ENCODE measurements around the gene COL25A1. TPM values are rescaled to one million over a fixed set of nuclear protein-coding genes. Genes with fewer than 3 reads are reported as not detected.
"Not testable (repeated sequence)": the region's sequence is repeated elsewhere in the genome, so short reads cannot be mapped to it uniquely, and the experiment has no call there.

The COL25A1 gene
- total RNA-seq, 1 donor from 2014 or later = 0.68 TPM

DNA sequence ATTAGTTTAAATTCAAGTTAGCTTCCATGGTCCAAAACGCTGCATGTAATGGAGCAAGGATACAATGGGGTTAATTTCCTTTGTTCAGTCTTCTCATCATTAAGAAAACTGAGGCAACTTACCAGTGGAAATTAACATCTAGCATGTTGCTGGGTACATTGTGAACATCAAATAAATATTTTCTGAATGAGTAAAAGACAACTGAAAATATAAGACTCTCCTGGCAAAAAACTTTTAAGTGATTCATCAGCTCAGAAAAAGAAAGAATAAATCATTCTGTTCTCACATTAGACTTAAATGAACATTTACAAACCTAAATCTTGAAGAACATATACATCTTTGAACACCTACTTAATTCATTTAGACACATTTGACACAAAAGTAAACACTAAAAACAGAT is 401.2 kb downstream of the COL25A1 start:
- DNase-seq = no peak

DNA sequence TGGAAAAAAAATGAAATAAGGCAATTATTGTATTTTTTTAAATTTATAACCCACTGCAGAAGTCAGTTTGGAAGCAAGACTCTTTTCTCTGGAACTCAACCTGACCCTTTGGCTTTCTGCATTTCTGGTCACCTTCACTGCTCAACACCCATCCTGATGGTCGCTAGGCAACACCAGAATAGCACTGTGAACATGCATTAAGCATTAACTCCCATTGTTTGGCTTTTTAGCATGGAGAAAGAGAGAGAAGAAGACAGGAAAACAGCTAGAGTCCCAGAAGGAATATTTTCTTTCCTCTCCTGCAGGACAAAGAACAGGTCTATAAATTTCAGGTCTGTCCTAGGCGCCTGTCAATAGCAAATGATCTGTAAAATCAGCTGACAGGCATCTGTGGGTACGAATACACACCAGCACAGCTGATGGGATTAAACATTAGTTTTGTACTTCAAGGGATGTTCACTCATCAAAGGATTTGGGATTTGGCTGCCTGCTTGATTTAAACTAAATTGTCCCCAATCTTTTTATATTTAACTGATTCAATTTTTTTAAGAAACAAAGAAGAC is 402.4 kb downstream of the COL25A1 start:
- no peak for DNase-seq

- no peak for DNase-seq
Observed at GRCh38 chr4:108893468-108893867, 409.0 kb downstream of the COL25A1 start.

- DNase-seq = no peak
Observed at GRCh38 chr4:108891896-108892590, 410.4 kb downstream of the COL25A1 start.

DNA sequence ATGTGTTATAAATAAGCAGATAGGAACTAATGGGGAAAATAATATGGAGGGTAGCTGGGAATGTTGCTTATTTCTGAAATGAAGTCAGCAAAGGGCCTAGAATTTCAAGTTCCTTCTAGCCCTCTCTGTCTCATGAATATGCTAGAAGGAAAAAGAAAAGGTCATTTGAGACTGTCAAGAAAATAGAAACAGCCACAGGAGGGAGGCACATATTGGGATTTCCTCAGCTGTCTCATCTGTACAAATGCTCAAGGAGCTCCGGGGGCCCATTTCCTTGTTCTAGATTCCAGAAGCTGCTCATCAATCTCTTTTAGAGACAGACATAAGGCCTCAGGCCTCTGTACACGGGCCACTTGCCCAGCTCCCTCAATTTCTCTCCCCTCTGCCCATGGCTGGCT is 412.0 kb downstream of the COL25A1 start:
- DNase-seq = no peak

DNA sequence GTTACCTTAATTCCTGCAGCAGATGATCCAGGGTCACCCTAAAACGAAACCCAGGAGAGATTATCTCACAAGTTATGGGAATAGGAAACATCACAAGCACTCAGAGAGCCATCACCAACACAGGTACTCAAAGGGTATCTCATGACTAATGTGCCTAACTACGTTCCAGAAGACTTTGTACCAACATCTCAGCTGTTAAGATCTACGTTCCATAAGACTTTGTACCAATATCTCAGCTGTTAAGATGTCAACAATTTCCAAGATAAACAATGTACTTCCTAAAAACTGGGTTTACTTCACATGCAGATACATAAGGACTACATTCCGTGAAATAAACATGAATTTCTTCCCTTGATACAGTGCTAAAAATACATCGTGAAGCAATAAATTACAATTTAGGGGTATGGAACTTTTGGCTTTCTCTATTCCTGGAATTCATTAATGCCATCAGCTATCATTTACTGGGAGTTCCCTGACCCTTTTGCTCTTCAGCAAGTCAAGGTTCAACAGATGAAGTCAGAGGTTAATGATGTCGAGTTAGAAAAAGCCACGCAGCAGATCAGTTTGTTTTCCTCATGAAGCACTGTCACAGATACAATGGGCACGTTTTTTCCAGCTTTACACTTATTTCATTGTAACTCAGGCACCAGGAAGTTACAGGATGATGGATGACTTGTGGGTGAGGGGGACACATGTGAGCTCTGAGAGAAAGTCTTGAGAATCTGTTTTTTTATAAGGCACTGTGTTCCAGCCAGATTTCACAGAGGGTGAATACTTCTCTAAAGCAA is 412.6 kb downstream of the COL25A1 start:
- peak; percentile 80 for DNase-seq

DNA sequence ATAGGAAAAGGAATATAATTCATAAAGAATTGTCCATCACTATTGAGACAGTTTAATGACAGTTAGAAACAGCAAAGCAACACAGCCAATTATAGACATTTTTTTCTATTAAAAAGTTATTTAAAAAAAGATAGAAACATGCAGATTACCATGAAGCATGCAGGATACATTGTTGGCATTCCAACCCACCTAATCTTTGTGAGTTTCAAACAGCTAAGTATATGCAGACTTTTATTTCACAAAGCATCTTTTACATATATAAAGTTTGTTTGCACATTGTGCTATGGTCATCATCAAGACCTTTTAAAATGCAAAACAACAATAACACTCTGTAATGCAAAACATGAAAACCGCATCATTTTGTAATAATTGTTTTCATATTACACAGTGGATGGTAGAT is 413.7 kb downstream of the COL25A1 start:
- no peak for DNase-seq

DNA sequence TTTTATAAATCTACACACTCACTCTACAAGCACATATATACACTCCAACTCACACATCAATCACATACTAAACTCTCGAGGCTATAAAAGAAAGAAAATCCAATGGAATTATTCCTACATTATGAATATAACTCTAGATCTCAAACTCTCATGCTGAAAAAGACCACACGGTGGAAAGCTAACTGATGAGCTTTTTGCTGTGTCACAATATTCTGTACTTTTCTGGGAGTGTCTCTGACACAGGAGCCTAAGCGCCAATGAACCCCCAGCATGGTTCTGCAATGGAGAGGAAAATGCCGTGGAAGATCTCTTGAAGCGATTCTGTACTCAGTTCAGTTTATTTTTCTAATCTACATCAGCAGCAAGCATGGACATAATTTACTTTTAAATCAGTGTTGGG is 415.4 kb downstream of the COL25A1 start:
- DNase-seq = no peak

DNA sequence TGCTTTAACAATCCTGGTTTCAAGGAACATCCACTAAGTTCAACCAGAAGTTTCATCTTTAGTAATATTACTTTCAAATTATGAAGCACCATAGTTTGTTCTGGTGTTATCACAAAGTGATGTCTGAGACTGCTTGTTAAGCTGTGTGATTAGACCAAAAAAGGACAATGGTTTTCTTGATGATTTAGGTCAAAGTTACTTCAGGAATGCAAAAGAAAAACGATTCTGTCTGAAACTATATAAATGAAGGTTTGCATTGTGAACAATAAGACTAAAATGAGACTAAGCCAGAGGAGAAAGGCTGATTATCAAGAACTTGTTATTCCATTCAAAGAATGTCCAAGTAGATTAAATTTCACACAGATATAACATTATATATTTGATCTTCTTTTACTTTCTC is 417.2 kb downstream of the COL25A1 start:
- peak; percentile 55 for DNase-seq

DNA sequence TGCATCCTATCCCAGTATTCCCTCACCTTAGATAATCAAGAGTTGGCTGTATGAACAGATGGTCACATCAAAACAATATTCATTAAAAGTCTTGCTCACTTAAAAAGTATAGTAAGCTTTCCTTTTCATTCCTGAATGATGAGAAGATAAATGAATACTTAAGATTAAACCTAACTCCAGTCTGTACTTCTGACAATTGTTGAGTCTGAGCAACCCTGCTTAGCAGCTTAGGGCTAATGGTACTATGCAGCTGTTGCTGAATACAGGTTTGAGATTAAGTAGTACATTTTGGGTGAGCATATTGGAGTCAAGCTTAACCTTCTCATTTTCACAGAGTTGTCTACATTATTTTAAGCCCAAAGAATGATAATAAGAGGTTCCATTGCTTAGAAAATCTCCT is 417.9 kb downstream of the COL25A1 start:
- no peak for DNase-seq

GRCh38 chr4:108881986-108882385 is 420.5 kb downstream of the COL25A1 start:
- DNase-seq = peak; percentile 15

- DNase-seq = peak; percentile 97
Observed at GRCh38 chr4:108881190-108881589, 421.3 kb downstream of the COL25A1 start.

DNA sequence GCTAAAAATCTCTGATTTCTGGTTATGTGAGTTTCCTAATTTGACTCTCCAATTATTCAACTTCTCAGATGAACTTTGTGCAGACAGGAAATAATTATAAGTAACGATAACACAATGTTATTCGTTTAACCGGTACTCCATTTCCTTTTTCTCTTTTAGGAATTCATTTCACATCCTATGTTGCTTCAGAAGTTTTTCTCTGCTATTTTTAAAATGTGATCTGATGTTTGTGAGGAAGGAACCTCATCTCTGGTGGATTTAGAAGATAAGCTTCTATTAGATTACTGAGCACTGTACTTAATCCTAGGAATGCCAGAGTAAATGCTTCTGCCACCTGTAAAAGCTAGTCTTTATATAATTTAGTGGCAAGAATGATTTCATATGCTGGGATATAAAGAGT is 423.7 kb downstream of the COL25A1 start:
- DNase-seq = peak; percentile 87

- peak; percentile 36 for DNase-seq
Observed at GRCh38 chr4:108877821-108878220, 424.6 kb downstream of the COL25A1 start.

DNA sequence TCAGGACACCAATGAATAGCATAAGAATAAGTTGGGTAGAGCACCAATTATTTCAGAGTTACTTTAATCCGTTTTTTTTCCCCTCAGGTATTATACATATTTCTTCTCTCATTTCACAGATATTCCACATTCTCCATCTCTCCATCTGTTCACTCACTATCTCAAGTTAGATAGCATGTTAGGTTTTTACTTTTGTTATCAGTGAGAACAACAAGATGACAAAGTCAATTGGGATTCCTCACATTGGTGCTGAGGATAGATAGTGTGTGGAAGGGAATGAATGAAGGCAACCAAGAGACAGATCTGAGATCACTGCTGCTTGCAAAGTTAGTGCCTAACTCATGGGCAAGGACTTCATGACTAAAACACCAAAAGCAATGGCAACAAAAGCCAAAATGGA is 427.7 kb downstream of the COL25A1 start:
- no peak for DNase-seq

DNA sequence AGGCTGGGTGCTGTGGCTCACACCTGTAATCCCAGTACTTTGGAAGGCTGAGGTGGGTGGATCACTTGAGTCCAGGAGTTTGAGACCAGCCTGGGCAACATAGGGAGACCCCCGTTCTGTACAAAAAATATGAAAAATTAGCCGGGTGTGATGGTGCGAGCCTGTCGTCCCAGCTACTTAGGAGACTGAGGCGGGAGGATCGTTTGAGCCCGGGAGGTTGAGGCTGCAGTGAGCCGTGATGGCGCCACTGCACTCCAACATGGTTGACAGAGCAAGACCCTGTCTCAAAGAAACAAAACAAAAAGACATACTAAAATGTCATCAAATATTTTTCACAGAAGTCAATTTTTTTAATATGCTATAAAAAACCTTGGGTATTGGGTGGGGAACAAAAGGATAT is 432.5 kb downstream of the COL25A1 start:
- DNase-seq = not testable (repeated sequence)

GRCh38 chr4:108868606-108869227 is 433.7 kb downstream of the COL25A1 start:
- no peak for DNase-seq

DNA sequence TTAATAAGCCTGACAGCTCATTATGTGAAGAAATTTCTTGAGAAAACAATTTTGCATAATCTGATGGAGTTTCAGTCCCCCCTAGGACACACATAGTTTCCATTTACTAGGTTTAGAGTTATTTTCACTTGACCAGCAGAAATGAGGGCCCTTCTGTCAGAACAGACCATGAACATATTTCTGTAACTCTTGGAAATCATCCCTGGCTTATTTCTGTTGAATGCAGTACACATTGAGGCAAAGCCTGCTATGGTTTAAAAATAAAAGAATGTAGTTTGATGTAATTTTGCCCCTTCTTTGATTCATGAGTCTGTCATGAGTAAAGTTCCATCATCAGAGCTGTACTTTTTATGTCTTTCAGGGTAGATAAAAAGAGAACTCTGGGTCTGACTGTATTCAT is 435.0 kb downstream of the COL25A1 start:
- no peak for DNase-seq

GRCh38 chr4:108861334-108861733 is 441.1 kb downstream of the COL25A1 start:
- DNase-seq = peak; percentile 48

DNA sequence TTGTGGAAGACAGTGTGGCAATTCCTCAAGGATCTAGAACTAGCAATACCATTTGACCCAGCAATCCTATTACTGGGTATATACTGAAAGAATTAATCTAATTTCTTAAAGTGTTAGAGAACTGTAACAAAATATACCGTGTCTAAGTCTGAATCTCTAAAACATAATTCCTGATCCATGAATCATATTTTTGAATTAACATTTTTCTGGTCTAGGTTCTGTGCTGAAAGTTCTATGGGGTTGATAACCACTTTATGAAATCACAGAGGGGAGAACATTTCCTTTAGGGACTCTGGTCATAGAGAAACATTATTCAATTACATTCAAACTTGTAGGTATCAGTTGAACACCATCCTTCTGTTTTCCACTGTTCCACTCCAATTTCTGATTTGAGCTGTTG is 447.7 kb downstream of the COL25A1 start:
- no peak for DNase-seq

- DNase-seq = no peak
Observed at GRCh38 chr4:108852691-108853090, 449.8 kb downstream of the COL25A1 start.

- no peak for DNase-seq
Observed at GRCh38 chr4:108851366-108851765, 451.1 kb downstream of the COL25A1 start.

- DNase-seq = no peak
Observed at GRCh38 chr4:108850219-108850649, 452.2 kb downstream of the COL25A1 start.
